ENCODE data around the gene MS4A15. TPM values are rescaled to one million over a fixed set of nuclear protein-coding genes. Genes with fewer than 3 reads are reported as not detected.

Gene MS4A15
- total RNA-seq, 4 donors from 2014 or later = not detected

GRCh38 chr11:60825790-60826189 is 69.1 kb downstream of the MS4A15 start:
- H3K36me3 ChIP-seq = no peaks in the 10 kb centered on the region
- no peak overlapping the region for H3K27ac ChIP-seq
- intact Hi-C loops (cut with DNase I) = loop anchor here (5.0 kb wide), 1 partner anchor 72 kb away; no protein-coding TSS in a partner anchor
- WGBS, 2 donors = 85 to 88% methylated on average over 5 of the region's 6 CpGs
- TF ChIP-seq CTCF (IDR thresholded peaks at IDR 0.05) = no peak
- TF ChIP-seq POLR2A (IDR thresholded peaks at IDR 0.05) = no peak
- no peaks in the 10 kb centered on the region for H3K9me3 ChIP-seq
- H3K27me3 ChIP-seq = no peaks in the 10 kb centered on the region
- no peaks in the 10 kb centered on the region for H3K4me1 ChIP-seq
- DNase-seq = no peak
- no peak overlapping the region for H3K4me3 ChIP-seq (replicated peaks in 1 of 3)

Other genes with a start within 250 kb of the MS4A15 start
- gene MS4A13, start 241.5 kb upstream of the MS4A15 start, total RNA-seq = not detected
- gene MS4A8, start 57.3 kb upstream of the MS4A15 start, total RNA-seq = not detected
- gene MS4A18, start 32.1 kb upstream of the MS4A15 start, total RNA-seq = not detected
- gene MS4A10, start 28.5 kb downstream of the MS4A15 start, total RNA-seq = not detected
- 10 to 100 TPM in 2 of 4 donors, 1 to 10 TPM in 2; 6.7 to 19.6 (median 14.2) TPM for gene CCDC86, start 85.2 kb downstream of the MS4A15 start, total RNA-seq
- under 1 TPM in 1 of 4 donors, not detected in 3; 0.11 TPM for gene PTGDR2, start 99.1 kb downstream of the MS4A15 start, total RNA-seq
- gene ZP1, start 110.7 kb downstream of the MS4A15 start, total RNA-seq = not detected
- 10 to 100 TPM; 38.0 to 94.4 (median 71.5) TPM for gene PRPF19, start 149.7 kb downstream of the MS4A15 start, total RNA-seq
- gene TMEM109, start 157.3 kb downstream of the MS4A15 start, total RNA-seq = 100 to 1,000 TPM in 2 of 4 donors, 10 to 100 TPM in 2; 61.9 to 105 (median 96.0) TPM
- gene TMEM132A, start 167.6 kb downstream of the MS4A15 start, total RNA-seq = 1 to 10 TPM; 3.3 to 8.3 (median 3.9) TPM
- 10 to 100 TPM in 2 of 4 donors, 1 to 10 TPM in 2; 6.3 to 16.5 (median 8.9) TPM for gene SLC15A3, start 195.3 kb downstream of the MS4A15 start, total RNA-seq
- 1 to 10 TPM in 1 of 4 donors, under 1 TPM in 3; 0.40 to 2.7 (median 0.69) TPM for gene CD6, start 214.8 kb downstream of the MS4A15 start, total RNA-seq